ENCODE data around the gene UTS2B.

The UTS2B gene

DNA sequence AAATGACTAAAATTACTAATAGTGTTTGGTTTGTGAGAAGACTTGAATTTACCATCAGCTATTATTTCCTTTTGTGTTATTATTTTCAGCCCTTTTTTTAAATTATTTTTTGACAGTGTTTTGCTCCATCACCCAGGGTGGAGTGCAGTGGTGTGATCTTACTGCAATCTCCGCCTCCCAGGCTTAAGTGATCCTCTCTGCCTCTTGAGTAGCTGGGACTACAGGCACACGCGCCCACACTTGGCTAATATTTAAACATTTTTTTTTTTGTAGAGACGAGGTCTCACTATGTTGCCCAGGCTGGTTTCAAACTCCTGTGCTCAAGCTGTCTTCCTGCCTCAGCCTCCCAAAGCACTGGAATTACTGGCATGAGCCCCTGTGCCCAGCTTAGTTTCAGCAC lies 31.7 kb upstream of the UTS2B start:
- Histone ChIP-seq H3K79me2 (ENCODE audit: insufficient read depth, low read length) (no peaks in the 10 kb centered on the region), H2AFZ (ENCODE audit: low read length) (no peak overlapping the region), H3K4me3 (ENCODE audit: low read length, poor library complexity, severe bottlenecking) (no peak overlapping the region), H3K36me3 (ENCODE audit: insufficient read depth, low read length) (no peaks in the 10 kb centered on the region), H3K4me2 (ENCODE audit: low read depth, low read length, poor library complexity, severe bottlenecking) (no peak overlapping the region), H3K4me1 (ENCODE audit: insufficient read depth, low read length, poor library complexity, severe bottlenecking) (no peaks in the 10 kb centered on the region), H4K20me1 (ENCODE audit: insufficient read depth, low read length, poor library complexity, severe bottlenecking) (no peaks in the 10 kb centered on the region), H3K9me3 (ENCODE audit: insufficient read depth, low read depth, low read length) (no peaks in the 10 kb centered on the region), H3K27me3 (ENCODE audit: insufficient read depth, low read length, poor library complexity, severe bottlenecking) (peaks cover 7% of the 10 kb centered on the region), H3K9me2 (replicated peaks; ENCODE audit: low read depth, low read length) (no peaks in the 10 kb centered on the region), H3K9ac (ENCODE audit: low read depth, low read length, poor library complexity, severe bottlenecking) (no peak overlapping the region), H3F3A (ENCODE audit: low read depth) (no peaks in the 10 kb centered on the region)
- TF ChIP-seq EZH2phosphoT487 (IDR thresholded peaks at IDR 0.05; ENCODE audit: borderline replicate concordance): no peak
- TF ChIP-seq, protein P1, sequence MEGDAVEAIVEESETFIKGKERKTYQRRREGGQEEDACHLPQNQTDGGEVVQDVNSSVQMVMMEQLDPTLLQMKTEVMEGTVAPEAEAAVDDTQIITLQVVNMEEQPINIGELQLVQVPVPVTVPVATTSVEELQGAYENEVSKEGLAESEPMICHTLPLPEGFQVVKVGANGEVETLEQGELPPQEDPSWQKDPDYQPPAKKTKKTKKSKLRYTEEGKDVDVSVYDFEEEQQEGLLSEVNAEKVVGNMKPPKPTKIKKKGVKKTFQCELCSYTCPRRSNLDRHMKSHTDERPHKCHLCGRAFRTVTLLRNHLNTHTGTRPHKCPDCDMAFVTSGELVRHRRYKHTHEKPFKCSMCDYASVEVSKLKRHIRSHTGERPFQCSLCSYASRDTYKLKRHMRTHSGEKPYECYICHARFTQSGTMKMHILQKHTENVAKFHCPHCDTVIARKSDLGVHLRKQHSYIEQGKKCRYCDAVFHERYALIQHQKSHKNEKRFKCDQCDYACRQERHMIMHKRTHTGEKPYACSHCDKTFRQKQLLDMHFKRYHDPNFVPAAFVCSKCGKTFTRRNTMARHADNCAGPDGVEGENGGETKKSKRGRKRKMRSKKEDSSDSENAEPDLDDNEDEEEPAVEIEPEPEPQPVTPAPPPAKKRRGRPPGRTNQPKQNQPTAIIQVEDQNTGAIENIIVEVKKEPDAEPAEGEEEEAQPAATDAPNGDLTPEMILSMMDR (conservative IDR thresholded peaks at IDR 0.05; ENCODE audit: low read length): no peak

DNA sequence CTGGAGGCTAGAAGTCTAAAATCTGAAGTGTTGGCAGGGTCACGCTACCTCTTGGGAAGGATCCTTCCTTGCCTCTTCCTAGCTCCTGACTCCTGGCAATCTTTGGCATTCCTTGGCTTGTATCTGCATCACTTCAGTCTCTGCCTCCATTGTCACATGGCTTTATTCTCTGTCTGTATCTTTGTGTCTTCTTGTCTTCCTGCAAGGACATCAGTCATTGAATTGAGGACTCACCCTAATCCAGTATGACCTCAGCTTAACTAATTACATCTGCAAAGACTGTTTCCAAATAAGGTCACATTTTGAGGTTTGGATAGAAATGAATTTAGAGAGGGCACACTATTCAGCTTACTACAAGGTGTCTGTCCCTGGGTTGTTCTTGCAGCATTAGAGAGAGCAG lies 31.1 kb upstream of the UTS2B start:
- Histone ChIP-seq H3K4me3 (ENCODE audit: low read length, poor library complexity, severe bottlenecking) (no peak overlapping the region), H3K4me1 (ENCODE audit: insufficient read depth, low read length, poor library complexity, severe bottlenecking) (no peaks in the 10 kb centered on the region), H3K9me2 (replicated peaks; ENCODE audit: low read depth, low read length) (no peaks in the 10 kb centered on the region), H3K4me2 (ENCODE audit: low read depth, low read length, poor library complexity, severe bottlenecking) (no peak overlapping the region), H3K9ac (ENCODE audit: low read depth, low read length, poor library complexity, severe bottlenecking) (no peak overlapping the region), H3K36me3 (ENCODE audit: insufficient read depth, low read length) (no peaks in the 10 kb centered on the region), H3K9me3 (ENCODE audit: insufficient read depth, low read depth, low read length) (no peaks in the 10 kb centered on the region), H2AFZ (ENCODE audit: low read length) (no peak overlapping the region), H3F3A (ENCODE audit: low read depth) (no peaks in the 10 kb centered on the region), H4K20me1 (ENCODE audit: insufficient read depth, low read length, poor library complexity, severe bottlenecking) (no peaks in the 10 kb centered on the region), H3K79me2 (ENCODE audit: insufficient read depth, low read length) (no peaks in the 10 kb centered on the region), H3K27me3 (ENCODE audit: insufficient read depth, low read length, poor library complexity, severe bottlenecking) (peaks cover 2% of the 10 kb centered on the region)
- TF ChIP-seq, protein P1 (conservative IDR thresholded peaks at IDR 0.05; ENCODE audit: low read length): no peak
- TF ChIP-seq EZH2phosphoT487 (IDR thresholded peaks at IDR 0.05; ENCODE audit: borderline replicate concordance): no peak

DNA sequence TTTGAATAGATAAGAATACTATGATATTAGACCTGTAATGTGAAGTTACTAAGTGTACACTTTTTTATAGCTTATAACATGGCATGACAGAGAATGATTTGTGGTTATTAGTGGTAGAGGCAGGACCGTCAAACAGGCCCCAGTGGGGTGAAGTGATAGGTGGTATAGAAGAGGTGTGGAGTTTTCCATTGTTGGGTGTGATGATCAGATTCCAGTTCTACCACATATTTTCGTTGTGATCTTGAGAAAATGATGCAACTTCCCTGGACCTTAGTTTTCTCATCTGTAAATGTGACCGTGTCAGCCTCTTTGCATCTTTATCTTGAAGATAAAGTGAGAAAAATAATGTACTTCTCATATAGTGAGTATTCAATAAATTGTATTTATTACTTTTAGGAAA lies 30.3 kb upstream of the UTS2B start:
- Histone ChIP-seq H3K36me3 (ENCODE audit: insufficient read depth, low read length) (no peaks in the 10 kb centered on the region), H3K9me3 (ENCODE audit: insufficient read depth, low read depth, low read length) (no peaks in the 10 kb centered on the region; the same call in 1 of the 2 replicates), H3K4me2 (ENCODE audit: low read depth, low read length, poor library complexity, severe bottlenecking) (no peak overlapping the region), H3K9ac (ENCODE audit: low read depth, low read length, poor library complexity, severe bottlenecking) (no peak overlapping the region), H3K79me2 (ENCODE audit: insufficient read depth, low read length) (no peaks in the 10 kb centered on the region), H4K20me1 (ENCODE audit: insufficient read depth, low read length, poor library complexity, severe bottlenecking) (no peaks in the 10 kb centered on the region), H3K4me3 (ENCODE audit: low read length, poor library complexity, severe bottlenecking) (no peak overlapping the region), H3K4me1 (ENCODE audit: insufficient read depth, low read length, poor library complexity, severe bottlenecking) (no peaks in the 10 kb centered on the region), H3K9me2 (replicated peaks; ENCODE audit: low read depth, low read length) (no peaks in the 10 kb centered on the region), H2AFZ (ENCODE audit: low read length) (no peak overlapping the region), H3F3A (ENCODE audit: low read depth) (no peaks in the 10 kb centered on the region), H3K27me3 (ENCODE audit: insufficient read depth, low read length, poor library complexity, severe bottlenecking) (no peaks in the 10 kb centered on the region)
- TF ChIP-seq EZH2phosphoT487 (IDR thresholded peaks at IDR 0.05; ENCODE audit: borderline replicate concordance): no peak
- TF ChIP-seq, protein P1 (conservative IDR thresholded peaks at IDR 0.05; ENCODE audit: low read length): no peak

Measured in Loucy (cell line).